Coronary artery (tissue), 2 donors: ENCODE data around the gene EFTUD2.

Source experiments
- DNase-seq: peaks from one replicate; pipeline ENCODE4 v3.0.0-alpha.2; 2017; ENCODE audit warnings: low spot score
- H3K27ac ChIP-seq, 2 donors: fragments of 200-600 bp; sonication (generic); one replicate each; pipeline ENCODE4 v1.5.1; 2016 to 2019
- H3K4me3 ChIP-seq: fragments of 200-600 bp; sonication (generic); 2 replicates; pipeline ENCODE4 v1.5.1; 2016; ENCODE audit warnings: mild to moderate bottlenecking, moderate library complexity
- TF ChIP-seq, protein P1 (sequence below): fragments of 200-600 bp; sonication (generic); IDR thresholded peaks from one replicate; pipeline ENCODE4 v1.5.1; 2019; ENCODE audit warnings: antibody characterized with exemption

Gene EFTUD2

GRCh38 chr17:44940317-44940716 is 41.1 kb upstream of the EFTUD2 start:
- no peak overlapping the region for H3K4me3 ChIP-seq
- no peak for DNase-seq
- no peak overlapping the region for H3K27ac ChIP-seq
- TF ChIP-seq, protein P1, sequence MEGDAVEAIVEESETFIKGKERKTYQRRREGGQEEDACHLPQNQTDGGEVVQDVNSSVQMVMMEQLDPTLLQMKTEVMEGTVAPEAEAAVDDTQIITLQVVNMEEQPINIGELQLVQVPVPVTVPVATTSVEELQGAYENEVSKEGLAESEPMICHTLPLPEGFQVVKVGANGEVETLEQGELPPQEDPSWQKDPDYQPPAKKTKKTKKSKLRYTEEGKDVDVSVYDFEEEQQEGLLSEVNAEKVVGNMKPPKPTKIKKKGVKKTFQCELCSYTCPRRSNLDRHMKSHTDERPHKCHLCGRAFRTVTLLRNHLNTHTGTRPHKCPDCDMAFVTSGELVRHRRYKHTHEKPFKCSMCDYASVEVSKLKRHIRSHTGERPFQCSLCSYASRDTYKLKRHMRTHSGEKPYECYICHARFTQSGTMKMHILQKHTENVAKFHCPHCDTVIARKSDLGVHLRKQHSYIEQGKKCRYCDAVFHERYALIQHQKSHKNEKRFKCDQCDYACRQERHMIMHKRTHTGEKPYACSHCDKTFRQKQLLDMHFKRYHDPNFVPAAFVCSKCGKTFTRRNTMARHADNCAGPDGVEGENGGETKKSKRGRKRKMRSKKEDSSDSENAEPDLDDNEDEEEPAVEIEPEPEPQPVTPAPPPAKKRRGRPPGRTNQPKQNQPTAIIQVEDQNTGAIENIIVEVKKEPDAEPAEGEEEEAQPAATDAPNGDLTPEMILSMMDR: no peak

DNA sequence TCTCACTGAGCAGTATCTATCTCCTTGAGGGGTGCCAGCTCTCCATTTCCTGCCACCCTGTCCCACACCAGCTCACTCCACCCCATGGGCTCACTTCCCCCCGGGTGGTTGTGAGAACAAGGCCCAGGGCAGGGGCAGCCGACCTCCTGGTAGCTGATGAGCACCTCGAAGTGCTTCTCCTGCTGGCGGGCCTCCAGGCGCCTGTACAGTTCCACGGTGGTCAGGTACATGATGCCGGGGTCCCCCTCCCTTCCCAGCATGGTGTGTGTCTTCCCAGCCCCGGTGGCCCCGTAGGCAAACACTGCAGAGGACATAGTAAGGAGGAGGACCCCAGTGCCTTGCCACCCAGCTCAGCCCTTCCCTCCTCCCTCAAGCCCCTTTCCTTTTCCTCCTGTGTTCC is 35.9 kb upstream of the EFTUD2 start:
- Histone ChIP-seq H3K4me3 (no peak overlapping the region), H3K27ac (no peak overlapping the region)
- TF ChIP-seq, protein P1: no peak
- DNase-seq: peak; percentile 50

GRCh38 chr17:44934745-44935105 is 35.5 kb upstream of the EFTUD2 start:
- TF ChIP-seq, protein P1: no peak
- Histone ChIP-seq H3K4me3 (no peak overlapping the region), H3K27ac (no peak overlapping the region)
- DNase-seq: peak; percentile 62

GRCh38 chr17:44933824-44934744 is 34.8 kb upstream of the EFTUD2 start:
- TF ChIP-seq, protein P1: no peak
- DNase-seq: peak; percentile 63
- Histone ChIP-seq H3K27ac (no peak overlapping the region), H3K4me3 (no peak overlapping the region)

GRCh38 chr17:44932787-44933097 is 33.5 kb upstream of the EFTUD2 start:
- no peak overlapping the region for H3K27ac ChIP-seq
- DNase-seq: no peak

DNA sequence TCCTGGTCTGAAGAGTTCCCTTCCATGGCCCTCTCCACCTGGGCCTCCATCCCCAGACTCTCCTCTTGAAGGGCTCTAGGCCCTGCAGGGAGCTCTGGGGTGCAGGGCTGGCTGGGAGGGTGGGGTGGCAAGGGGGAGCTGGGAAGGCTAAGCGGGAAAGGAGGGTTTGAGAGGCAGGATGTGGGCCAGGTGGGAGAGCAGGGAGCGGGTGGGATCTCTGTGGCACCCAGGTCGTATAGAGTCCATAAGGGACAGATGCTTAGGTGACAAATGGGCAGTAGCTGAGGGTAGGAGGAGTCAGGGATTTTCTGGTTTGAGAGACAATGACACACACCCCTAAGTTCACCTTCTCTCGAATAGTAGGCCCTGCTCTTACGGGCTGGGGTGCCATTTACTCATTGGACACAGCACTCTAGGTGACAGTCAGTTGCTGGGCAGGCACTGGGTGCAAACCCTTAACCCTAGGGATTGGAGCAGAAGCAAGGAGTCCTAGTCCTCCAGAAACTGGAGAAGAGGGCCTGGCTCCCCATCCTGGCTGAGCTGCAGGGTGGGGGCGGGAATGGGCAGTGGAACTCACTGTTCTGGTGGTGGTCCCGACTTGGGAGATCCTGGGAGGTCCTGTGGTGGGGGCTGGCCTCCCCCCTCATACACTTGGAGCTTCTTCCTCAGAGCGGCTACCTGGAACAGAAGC is 33.0 kb upstream of the EFTUD2 start:
- TF ChIP-seq, protein P1: no peak
- Histone ChIP-seq H3K27ac (no peak overlapping the region), H3K4me3 (no peak overlapping the region)
- no peak for DNase-seq

More at GRCh38 chr17:44932787-44933097, 33.5 kb upstream of the EFTUD2 start:
- no peak overlapping the region for H3K4me3 ChIP-seq
- TF ChIP-seq, protein P1: no peak

DNA sequence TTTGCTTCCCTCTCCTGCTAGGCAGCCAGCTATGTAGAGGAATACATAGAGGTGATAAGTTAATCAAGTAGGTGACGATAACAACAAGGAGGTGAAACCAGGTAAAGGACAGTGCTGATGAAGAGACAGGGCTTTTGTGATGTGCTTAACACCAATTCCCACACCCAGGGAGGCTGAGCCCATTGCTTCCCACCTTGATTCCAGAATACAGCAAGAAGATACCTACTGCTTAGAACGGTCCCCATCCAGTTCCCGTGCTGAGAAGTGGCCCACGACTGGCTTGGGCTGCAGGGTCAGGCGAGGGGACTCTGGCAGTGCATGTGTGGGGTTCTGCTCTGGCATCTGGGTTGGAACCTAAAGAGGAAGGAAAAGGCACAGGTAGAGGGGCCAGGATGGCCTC is 32.1 kb upstream of the EFTUD2 start:
- DNase-seq: no peak
- TF ChIP-seq, protein P1: no peak
- Histone ChIP-seq H3K27ac (no peak overlapping the region), H3K4me3 (no peak overlapping the region)
